GM19438 (cell line): Measurements from ENCODE around the gene KCNK1.

Experiments
- ATAC-seq: cut with Tn5 transposase; IDR thresholded peaks from one replicate; pipeline ENCODE4 v1.9.1; 2021; ENCODE audit warnings: low read depth; ENCODE audit not compliant: unreplicated experiment

Gene KCNK1

DNA sequence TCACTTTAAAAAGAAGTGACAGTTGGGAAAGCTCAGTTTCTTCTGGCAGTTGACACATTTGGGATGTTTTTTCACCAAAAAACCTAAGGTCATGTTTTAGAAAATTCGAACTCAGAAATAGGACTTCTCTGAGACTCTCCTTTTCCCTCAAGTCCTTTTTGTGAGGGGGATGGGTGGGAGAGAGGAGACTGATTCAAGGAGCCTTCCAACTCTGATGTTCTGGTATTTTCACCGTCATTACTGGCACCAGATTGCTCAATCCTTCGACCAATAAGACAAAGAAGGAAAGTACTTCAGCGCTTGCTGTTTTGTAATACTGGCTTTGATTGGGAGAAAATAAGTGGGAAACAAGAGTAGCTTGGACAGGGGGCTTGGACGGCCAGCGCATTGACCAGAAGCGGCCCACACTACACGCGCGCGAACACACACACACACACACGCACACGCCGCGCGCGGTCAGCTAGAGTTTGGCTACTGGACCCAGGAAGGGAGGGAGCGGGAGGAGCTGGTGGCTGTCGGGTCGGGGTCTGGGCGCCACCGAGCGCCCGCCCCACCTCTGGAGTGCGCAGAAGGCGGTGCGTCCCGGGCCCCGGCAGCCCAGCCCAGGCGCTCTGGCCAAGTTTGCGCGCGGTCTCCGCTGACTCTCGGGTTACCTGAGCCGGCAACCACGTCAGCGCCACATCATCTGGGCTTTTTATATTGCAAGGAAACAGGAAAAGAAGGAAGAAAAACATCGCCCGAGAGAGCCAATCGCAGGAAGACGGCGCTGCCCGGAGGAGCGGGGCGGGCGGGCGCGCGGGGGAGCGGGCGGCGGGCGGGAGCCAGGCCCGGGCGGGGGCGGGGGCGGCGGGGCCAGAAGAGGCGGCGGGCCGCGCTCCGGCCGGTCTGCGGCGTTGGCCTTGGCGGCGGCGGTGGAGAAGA, at the start of gene KCNK1:
KCNK1 (plus strand) TSS at position 855 of the 921 bp plus-strand sequence; CDS start at position 921, 66 bp downstream.
- peak; percentile 32 for ATAC-seq

DNA sequence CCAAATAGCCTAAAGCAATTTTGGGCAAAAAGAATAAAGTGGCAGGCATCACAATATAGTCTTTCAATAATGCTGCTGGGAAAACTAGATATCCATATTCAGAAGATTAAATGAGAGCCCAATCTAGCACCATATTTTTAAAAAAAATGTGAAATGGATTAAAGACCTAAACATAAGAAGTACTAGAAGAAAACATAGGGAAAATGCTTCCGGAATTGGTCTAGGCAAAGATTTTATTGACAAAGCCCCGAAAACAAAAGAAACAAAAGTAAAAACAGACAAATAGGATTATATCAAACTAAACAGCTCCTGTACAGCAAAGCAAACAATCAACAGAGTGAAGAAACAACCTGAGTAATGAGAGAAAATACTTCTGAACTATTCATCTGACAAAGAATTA, 48.6 kb upstream of the KCNK1 start:
- ATAC-seq, result no peak

DNA sequence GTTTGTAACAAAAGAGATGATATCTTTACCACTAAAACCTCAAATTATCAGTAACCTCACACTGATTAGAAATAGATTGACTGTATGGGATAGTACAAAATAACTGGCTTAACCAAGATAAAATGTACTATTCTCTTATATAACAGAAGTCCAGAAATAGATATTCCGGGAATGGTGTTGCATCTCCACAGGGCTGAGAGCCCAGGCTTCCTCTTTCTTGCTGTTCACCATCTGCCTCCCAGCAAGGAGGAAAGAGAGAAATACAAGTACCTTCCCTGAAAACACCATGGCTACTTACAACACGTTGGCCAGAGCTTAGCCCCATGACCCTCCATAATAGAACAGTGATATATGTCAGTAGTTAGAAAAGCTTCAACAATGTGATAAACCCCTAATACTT, 47.0 kb upstream of the KCNK1 start:
- no peak for ATAC-seq

DNA sequence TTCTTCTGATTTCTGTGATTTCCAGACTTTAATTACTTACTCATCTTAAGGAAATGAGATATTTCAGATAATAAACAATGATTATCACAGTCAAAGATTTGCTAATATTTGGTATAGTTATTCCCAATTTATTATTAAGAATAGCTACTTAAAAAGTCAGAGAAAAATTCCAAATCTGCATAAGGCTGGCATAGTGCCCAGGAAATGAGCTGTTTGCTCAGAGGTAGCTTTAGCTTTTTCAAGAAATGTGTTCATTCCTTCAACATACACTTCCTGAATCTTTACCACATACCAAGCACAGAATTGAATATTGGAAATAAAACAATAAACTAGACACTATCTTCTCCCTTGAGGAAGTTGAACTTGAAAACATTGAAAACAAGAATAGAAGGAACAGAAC, 44.3 kb upstream of the KCNK1 start:
- ATAC-seq, result no peak

DNA sequence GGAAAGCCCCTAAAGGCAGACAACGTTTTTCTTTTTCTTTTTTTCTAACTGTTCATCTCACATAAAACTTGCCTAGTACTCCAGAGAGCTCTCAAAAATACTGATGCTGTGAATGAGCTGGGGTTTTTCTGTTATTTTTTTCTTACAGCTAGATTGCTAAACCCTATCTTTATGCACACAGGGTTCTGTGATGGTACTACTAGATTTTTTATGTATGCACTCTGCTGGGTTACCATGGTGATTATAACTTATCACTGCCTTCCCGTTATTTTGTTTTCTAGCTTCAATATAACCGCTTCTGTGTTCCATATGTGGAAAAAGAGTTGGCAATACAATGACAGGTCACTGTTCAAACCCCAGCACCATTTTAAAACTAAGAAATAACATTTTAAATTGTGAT, 43.7 kb upstream of the KCNK1 start:
- ATAC-seq, result no peak

DNA sequence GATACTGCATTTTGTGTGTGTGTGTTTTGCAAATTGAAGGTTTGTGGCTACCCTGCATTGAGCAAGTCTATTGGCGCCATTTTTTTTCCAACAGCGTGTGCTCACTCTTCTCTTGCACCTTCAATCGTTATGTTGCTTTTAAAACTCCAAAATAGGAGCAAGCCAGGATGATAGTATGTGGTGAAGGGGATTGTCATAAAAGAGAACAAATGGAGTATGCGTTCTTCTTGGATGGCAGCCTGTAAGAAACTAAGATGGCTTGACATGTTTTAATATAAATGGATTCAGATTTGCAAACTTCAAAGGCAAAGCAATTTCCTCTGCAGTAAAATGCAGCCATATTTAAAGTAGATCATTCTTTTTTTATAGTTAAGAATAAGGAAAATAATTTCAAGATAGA, 43.2 kb upstream of the KCNK1 start:
- no peak for ATAC-seq

DNA sequence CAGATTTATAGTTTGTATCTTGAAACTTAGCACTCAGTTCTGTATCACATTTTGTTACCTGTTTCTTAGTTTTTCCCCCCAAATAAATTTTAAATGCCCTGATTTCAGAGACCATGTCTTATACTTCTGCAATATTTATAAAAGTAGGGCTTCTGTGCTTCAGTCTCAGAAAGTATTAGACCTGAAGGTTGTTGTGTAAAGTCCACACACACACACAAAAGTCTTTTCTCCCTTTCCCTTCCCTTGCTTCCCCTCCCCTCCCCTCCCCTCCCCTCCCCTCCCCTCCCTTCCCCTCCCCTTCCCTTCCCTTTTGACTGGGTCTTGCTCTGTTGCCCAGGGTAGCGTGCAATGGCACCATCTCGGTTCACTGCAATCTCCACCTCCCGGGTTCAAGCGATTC, 41.0 kb upstream of the KCNK1 start:
- ATAC-seq, result no peak

DNA sequence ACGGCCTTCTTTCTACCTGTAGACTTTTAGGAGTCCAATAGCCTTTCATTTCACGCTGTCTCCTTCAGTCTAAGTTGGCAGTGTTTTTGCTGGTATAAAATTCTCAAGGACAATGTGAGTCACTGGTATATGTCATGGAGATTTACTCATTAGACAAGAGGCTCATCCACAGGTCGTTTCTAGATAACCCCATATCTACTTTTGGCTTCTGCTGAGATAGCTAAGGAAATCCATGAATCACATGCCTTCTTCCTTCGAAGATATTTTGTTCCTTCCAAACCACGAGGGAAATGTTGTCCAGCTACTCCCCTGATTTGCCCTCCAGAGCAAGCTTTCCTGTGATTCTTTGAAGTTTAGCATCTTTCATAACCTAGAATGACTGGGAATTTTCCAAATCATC, 38.5 kb upstream of the KCNK1 start:
- ATAC-seq, result no peak

DNA sequence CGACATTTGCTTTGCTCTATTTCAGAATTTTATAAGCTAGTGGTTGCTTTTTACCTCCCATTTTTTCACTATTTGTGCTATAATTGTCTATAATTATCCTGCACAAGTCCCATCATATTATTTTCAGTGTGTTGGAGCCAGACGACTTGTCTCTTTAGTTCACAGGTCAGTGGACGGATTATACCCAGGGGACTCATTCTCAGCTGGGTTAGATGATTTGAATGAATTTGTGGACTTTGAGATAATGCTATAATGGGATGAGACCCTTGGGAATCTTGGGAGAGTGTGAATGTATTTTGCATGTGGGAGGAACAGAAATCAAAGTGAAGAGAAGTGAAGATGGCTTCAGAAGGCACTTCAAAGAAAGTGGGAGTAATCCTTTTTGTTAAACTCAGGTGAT, 31.5 kb upstream of the KCNK1 start:
- no peak for ATAC-seq

DNA sequence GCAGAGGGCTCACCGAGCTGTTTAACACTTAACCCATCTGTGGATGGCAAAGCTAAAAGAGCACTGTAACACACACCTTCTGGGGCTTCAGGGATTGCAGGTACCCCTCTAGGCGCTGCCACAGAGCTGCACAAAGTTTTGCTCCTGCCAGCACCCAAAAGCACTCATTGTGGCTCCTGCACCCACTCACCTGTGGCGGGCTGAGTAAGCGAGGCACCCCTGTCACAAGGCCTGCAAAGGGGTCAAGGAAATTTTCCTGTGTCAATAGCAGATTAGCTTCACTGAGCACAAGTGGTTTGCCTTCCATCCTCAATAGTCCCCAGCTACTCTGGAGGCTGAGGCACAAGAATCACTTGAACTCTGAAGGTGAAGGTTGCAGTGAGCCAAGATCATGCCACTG, 29.5 kb upstream of the KCNK1 start:
- no peak for ATAC-seq

DNA sequence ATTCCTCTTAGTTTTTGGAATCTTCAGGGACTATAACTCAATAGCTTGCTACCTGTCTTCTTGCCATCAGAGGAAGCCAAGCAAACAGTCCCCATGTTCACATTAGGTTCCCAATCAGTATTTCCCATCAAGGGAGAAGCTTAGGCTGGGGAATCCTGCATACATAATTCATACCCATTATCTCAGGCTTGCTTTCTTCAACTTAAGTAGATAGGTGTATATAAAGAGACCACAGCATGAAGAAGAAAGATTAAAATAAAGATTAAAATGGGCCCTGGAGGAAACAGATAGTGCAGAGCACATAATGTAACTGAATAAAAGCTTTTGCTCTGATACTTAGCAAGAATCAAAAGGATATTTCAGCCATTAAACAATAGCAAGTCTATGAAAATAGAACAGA, 29.0 kb upstream of the KCNK1 start:
- no peak for ATAC-seq

DNA sequence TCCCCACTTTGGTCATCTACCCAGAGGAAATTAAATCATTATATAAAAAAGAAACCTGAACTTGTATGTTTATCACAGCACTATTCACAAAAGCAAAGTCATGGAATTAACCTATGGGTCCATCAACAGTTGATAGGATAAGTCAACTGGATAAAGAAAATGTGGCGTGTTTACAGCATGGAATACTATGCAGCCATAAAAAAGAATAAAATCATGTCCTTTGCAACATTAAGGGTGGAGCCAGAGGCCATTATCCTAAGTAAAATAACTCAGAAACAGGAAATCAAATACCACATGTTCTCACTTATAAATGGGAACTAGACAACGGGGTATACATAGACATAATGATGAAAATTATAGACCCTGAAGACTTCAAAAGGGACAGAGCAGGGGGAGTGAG, 27.6 kb upstream of the KCNK1 start:
- ATAC-seq, result no peak

DNA sequence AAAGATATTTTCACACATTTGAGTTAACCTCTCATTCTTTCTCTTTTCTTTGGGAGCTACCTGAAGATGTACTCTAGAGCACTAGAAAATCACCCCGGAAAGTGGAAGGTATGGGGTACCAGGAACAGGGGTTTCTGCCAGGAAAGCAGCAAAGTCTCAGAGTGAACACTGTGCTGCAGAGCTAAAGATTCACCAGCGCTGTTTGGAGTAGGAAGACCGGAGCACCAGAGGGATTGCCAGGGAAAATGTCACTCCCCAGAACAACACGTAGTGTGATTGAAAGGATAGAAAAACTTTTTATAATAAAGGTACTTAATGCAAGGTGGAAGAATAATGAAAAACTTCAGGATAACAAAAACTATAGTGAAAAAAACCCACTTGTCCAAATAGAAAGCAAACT, 26.7 kb upstream of the KCNK1 start:
- ATAC-seq, result no peak

DNA sequence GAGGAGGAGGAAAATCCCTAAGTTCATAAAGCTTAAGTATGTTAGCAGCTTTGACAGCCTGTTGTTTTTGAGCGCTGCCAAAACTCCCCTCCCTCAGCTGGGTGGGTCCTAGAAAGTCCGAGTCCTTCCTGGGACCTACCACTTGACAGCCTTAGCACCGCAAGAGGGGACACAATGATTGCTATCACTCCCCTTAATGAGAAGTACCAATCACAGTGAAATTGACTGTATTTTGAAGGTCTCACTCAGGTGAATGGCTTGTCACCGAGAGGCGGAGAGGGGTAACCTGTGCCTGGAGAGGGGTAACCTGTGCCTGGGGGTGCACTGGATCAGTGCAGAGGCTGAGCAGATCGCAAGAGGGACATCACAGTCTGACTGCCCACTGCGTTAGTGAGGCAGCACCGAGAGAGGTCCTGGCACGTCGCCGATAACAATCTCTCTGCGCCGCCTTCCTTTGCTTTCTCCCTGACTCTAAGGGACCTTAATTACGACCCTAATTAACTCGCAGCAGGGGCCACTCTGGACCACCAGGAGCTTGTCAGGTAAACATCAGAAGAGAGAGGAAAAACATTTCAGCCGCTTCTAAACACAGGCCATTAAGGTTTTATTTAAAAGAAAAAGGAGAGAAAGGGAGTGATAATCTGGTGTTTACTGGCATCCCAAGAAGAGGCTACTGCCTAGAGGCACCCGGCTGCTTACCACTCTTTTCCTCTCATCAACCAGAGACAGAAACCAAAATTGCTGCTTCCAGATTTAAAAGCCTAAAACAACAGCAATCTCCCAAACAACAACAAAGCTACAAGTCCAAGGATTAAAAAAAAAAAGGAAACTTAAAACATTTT, 25.7 kb upstream of the KCNK1 start:
- peak; percentile 63 for ATAC-seq

DNA sequence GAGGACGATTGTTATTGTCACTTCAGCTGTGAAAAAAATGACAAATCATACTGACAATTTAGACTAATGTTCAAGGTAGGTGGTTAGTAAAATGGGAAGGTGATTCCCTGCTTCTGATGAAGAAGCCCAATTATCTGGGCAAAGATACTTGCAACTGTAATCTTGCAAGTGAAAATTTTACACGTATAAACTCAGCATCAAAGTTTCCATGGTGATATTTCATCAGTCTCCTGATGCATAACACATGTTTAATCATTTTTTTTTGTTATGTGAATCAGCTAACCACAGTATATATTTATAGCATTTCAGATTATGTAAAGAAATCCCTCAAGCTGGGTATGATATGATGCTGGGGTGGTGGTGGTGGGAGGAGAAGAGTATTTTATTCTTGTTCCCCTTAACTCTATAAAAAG, 16.4 kb upstream of the KCNK1 start:
- ATAC-seq, result no peak

DNA sequence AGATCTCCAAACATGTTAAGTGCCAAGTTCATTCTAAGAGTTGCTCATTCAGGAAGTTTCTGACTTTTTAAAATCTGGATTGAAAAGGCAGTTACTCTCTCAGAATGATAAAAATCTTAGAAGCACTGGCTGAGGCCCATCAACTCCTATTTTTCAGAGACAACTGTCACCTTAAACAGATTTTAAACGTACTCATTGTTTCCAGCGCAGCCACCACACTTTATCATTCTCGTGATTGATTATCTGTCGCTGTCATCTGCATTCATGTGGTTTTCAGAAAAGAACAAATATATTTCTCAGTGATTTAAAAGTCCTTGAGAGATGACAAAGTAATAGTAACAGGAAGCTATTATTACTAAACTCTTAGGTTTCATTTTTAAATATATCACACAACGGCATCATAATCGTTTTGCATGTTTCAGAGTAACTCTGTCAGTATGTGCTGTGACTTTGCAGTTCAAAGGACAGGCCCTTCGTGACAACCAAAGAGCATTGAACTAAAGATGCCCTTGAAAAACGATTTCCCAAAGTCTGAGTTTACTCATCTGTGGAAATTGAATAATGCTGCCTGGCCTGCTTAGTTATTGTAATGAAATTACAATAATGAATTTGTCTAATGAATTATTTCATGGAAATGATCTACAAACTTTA, 14.9 kb upstream of the KCNK1 start:
- ATAC-seq, result peak; percentile 66

DNA sequence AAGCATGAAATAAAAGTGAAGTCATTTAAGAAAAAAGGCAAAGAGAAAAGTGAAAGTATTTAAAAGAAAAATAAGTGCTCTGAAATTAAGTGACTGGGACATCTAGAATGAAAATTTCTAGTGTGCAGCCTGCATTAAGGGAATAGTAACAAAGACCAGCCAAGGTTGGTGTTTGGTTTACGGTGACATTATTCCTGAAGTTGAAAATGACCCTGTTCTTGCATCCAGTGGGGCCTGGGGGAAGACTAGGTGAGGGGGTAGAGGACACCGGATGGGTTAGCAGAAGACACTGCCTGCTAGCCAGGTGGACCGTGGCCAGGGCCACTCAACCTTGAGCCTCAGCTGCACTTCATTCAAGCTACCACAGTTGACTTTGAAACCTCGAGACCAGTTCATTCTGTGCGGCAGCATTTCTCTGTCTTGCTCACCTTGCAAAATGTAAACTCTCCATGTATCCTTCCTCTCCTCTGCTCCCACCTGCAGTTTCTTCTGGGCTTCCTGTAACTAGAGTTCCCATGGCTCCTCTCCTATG, 14.3 kb upstream of the KCNK1 start:
- peak; percentile 72 for ATAC-seq

DNA sequence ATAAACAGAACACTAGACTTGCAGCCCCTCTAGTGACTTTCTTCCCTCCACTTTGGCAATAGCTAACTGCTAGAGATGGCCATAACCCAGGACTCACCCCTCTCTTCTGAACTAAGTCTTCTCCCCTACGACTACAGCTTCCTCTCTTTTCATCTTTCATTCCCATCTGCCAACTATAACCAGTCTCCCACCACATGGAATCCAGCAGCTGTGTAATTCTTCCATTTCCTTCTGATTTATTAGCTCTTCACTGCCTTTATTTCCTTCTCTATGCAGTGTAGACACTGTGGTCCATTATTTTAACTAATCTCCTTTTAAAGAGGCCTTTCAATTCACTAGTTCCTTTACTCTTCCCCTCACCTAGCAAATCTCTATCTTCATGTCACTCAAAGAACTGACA, 13.4 kb upstream of the KCNK1 start:
- no peak for ATAC-seq

DNA sequence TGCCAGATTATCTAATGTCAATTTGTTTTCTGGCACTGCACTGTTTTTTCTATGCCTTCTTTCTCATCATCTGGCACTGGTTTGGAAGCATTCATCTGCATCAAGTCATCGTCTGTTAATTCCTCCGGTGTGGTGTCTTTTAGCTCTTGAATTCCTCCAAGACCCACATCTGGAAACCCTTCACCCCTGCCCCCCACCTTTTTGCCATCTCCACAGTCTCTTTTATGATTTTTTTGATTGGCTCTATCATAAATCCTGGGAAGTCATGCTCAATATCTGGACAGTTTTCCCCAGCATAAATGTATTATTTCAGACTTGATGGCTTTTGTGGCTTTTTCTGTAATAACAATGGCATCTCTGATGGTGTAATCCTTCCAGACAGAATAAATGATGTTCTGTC, 10.4 kb upstream of the KCNK1 start:
- ATAC-seq, result no peak

DNA sequence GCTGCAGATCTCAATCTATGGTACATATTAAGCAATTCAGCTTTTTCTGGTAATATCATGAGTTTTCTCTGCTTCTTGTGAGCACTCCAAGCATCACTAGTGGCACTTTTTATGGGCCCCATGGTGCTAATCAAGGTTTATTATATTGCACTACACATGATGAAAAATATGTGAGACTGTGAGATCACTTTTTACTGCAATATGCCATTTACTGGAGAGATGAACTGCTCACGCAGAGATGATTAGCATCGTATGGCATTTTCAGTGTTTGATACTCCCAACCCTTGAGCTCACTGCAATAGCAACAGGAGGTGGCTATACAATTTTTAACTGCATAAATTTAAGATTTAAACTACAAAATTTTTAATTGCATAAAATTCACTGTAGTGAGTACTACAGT, 8.7 kb upstream of the KCNK1 start:
- ATAC-seq, result no peak

DNA sequence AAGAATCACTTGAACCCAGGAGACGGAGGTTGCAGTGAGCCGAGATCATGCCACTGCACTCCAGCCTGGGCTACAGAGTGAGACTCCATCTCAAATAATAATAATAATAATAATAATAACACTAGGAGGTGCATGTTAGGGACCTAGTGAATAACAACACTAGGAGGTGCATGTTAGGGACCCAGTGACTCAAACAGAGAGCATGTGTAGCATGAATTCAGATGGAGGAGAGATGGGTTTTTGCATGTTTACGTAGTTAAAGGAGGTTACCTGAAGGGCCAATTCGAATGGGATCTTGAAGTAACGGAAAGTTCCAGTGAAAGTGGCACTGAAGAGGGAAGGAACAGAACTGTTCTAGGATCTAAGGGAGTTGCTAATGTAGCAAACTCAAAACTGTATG, 7.1 kb upstream of the KCNK1 start:
- no peak for ATAC-seq
